SH-SY5Y (cell line): Measurements from ENCODE around the gene BRDT.

ENCODE experiments used
- GATA2 ChIP-seq: IDR thresholded peaks from 2 replicates; pipeline ENCODE4 v1.6.1; 2011; ENCODE audit warnings: mild to moderate bottlenecking, low read depth, low read length
- GATA3 ChIP-seq: IDR thresholded peaks from 2 replicates; pipeline ENCODE4 v1.6.1; 2011; ENCODE audit warnings: low read depth, mild to moderate bottlenecking, low read length, moderate library complexity

DNA sequence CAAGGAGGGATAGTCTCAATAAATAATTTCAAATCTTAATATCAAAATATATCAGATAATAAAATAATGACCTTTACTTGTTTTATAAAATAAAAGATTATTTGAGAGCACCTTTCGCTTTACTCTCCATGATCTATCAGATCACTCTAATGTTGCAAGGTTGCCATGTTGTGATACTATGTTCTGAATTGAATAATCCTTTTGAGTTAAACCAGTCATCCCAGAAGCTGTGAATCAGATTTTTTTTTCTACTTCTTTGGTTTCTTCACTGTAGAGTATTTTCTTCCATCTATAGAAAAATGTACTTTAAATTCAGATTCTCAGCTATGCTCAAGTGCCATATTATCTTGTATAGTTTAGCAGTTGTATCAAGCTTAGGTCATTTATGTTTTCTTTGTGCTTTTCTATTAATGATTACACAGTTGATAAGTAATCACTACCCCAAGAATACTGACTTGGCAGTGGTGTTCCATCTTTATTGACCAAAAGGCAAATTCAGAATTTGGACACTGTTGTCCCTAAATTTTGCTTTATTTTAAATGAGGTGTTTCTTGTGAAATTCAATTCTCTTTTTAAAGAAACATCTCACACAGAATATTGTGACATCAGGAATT is 32.9 kb downstream of the BRDT start:
- TF ChIP-seq GATA3 (no peak), GATA2 (no peak)
